Parathyroid adenoma (tissue), 2 donors: ENCODE measurements around the gene SOX18.

ENCODE experiments used
- H2AFZ ChIP-seq: fragments of 300-600 bp; sonication (generic); one replicate; pipeline ENCODE4 v1.7.0; 2017; ENCODE audit warnings: antibody characterized with exemption, mild to moderate bottlenecking
- H3K27ac ChIP-seq: fragments of 300-600 bp; sonication (generic); one replicate; pipeline ENCODE4 v1.7.0; 2017
- H3K27me3 ChIP-seq: fragments of 300-600 bp; sonication (generic); one replicate; pipeline ENCODE4 v1.7.0; 2017; ENCODE audit warnings: low read length; ENCODE audit not compliant: control insufficient read depth, insufficient read depth
- H3K36me3 ChIP-seq: fragments of 300-600 bp; sonication (generic); one replicate; pipeline ENCODE4 v1.7.0; 2017; ENCODE audit warnings: low read length; ENCODE audit not compliant: control insufficient read depth, insufficient read depth
- H3K4me1 ChIP-seq: fragments of 300-600 bp; sonication (generic); one replicate; pipeline ENCODE4 v1.7.0; 2017; ENCODE audit warnings: control low read depth
- H3K4me2 ChIP-seq: fragments of 300-600 bp; sonication (generic); one replicate; pipeline ENCODE4 v1.7.0; 2017; ENCODE audit warnings: low read length
- H3K4me3 ChIP-seq: fragments of 300-600 bp; sonication (generic); one replicate; pipeline ENCODE4 v1.7.0; 2017; ENCODE audit warnings: low read depth, low read length
- H3K79me2 ChIP-seq: fragments of 300-600 bp; sonication (generic); one replicate; pipeline ENCODE4 v1.7.0; 2017; ENCODE audit warnings: control low read depth
- H3K9ac ChIP-seq: fragments of 300-600 bp; sonication (generic); one replicate; pipeline ENCODE4 v1.7.0; 2017; ENCODE audit warnings: mild to moderate bottlenecking
- H3K9me3 ChIP-seq: fragments of 300-600 bp; sonication (generic); one replicate; pipeline ENCODE4 v1.7.0; 2017; ENCODE audit warnings: low read length; ENCODE audit not compliant: control insufficient read depth
- CTCF ChIP-seq: fragments of 300-600 bp; sonication (generic); IDR thresholded peaks from one replicate; pipeline ENCODE4 v1.7.0; 2017; ENCODE audit warnings: antibody characterized with exemption, mild to moderate bottlenecking
- donor health status: primary hyperparathyroidism.

SOX18 gene

GRCh38 chr20:64049878-64050260 lies 430 bp upstream of the SOX18 start:
- H3K4me1 ChIP-seq, result no peaks in the 10 kb centered on the region
- H3K27ac ChIP-seq, result peak overlapping the region; percentile 46
- no peak overlapping the region for H3K9ac ChIP-seq
- TF ChIP-seq CTCF, result no peak
- no peaks in the 10 kb centered on the region for H3K36me3 ChIP-seq
- no peaks in the 10 kb centered on the region for H3K79me2 ChIP-seq
- H3K9me3 ChIP-seq, result no peaks in the 10 kb centered on the region
- H3K4me2 ChIP-seq, result peak overlapping the region; percentile 34
- H3K27me3 ChIP-seq, result no peaks in the 10 kb centered on the region
- no peak overlapping the region for H3K4me3 ChIP-seq
- no peak overlapping the region for H2AFZ ChIP-seq

GRCh38 chr20:64048402-64049044 lies 916 bp downstream of the SOX18 start:
- Histone ChIP-seq H3K9ac (no peak overlapping the region), H3K4me3 (no peak overlapping the region), H3K79me2 (no peaks in the 10 kb centered on the region), H3K36me3 (no peaks in the 10 kb centered on the region), H3K9me3 (no peaks in the 10 kb centered on the region), H3K4me2 (no peak overlapping the region), H2AFZ (no peak overlapping the region), H3K27ac (no peak overlapping the region), H3K27me3 (no peaks in the 10 kb centered on the region), H3K4me1 (no peaks in the 10 kb centered on the region)
- TF ChIP-seq CTCF, result no peak

- no peaks in the 10 kb centered on the region for H3K4me1 ChIP-seq
- TF ChIP-seq CTCF, result no peak
- H2AFZ ChIP-seq, result no peak overlapping the region
- no peak overlapping the region for H3K27ac ChIP-seq
- H3K36me3 ChIP-seq, result no peaks in the 10 kb centered on the region
- H3K27me3 ChIP-seq, result no peaks in the 10 kb centered on the region
- no peak overlapping the region for H3K4me3 ChIP-seq
- no peak overlapping the region for H3K4me2 ChIP-seq
- H3K79me2 ChIP-seq, result no peaks in the 10 kb centered on the region
- H3K9me3 ChIP-seq, result no peaks in the 10 kb centered on the region
- no peak overlapping the region for H3K9ac ChIP-seq
Observed at GRCh38 chr20:64047968-64048401, 1.5 kb downstream of the SOX18 start.

- H3K4me2 ChIP-seq, result no peak overlapping the region
Observed at GRCh38 chr20:64047046-64047389, 2.4 kb downstream of the SOX18 start.

More at GRCh38 chr20:64047046-64047389, 2.4 kb downstream of the SOX18 start:
- H3K9ac ChIP-seq, result no peak overlapping the region
- no peak overlapping the region for H3K27ac ChIP-seq
- no peaks in the 10 kb centered on the region for H3K9me3 ChIP-seq
- no peak overlapping the region for H3K4me3 ChIP-seq
- H3K4me1 ChIP-seq, result no peaks in the 10 kb centered on the region
- H3K36me3 ChIP-seq, result no peaks in the 10 kb centered on the region
- H2AFZ ChIP-seq, result no peak overlapping the region
- no peaks in the 10 kb centered on the region for H3K27me3 ChIP-seq
- no peaks in the 10 kb centered on the region for H3K79me2 ChIP-seq
- no peak for TF ChIP-seq CTCF
